SHP77 treated with DMSO at 0.1 percent for 48 hours (cell line): ENCODE results near the gene KCNAB1.
"Not testable (repeated sequence)": the region's sequence is repeated elsewhere in the genome, so short reads cannot be mapped to it uniquely, and the experiment has no call there.

Experiments used
- DNase-seq: peaks from one replicate; lab custom pipeline; 2025; lab: John Stamatoyannopoulos, UW

KCNAB1 gene

DNA sequence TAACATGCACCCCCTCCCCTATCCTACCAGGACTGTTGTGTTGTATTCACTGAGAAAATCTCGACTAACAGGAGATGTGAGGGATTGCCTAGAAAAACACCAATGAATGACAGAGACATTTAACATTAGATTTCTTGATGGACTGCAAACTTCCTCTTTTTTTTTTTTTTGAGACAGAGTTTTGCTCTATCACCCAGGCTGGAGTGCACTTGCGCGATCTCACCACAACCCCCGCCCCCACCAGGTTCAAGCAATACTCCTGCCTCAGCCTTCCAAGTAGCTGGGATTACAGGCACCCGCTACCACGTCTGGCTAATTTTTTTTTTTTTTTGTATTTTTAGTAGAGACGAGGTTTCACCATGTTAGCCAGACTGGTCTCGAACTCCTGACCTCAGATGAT, 17.0 kb downstream of the KCNAB1 start:
- not testable (repeated sequence) for DNase-seq

DNA sequence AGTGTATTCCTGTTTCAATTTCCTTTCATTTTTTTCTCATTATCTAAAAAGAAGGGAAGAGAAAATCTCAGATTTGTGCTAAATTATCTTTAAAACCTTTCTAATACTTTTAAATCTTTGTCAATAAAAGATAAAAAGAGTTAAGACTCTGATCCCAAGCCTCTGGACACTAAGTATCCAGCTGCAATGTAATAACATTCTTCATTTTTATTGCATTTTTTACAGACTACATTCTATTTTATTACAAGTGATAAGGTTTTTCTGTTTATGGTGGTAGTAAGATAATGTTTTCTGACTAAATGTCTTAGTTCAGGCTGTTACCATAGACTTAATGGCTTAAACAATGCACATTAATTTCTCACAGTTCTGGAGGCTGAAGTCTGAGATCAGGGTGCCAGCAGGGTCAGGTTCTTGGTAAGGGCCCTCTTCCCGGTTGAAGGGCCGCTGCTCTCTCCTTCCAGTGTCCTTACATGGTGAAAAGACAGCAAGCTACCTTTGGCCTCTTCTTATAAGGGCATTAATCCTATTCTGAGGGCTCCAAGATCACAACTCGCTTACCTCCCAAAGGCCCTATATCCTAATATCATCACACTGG, 19.7 kb downstream of the KCNAB1 start:
- no peak for DNase-seq

DNA sequence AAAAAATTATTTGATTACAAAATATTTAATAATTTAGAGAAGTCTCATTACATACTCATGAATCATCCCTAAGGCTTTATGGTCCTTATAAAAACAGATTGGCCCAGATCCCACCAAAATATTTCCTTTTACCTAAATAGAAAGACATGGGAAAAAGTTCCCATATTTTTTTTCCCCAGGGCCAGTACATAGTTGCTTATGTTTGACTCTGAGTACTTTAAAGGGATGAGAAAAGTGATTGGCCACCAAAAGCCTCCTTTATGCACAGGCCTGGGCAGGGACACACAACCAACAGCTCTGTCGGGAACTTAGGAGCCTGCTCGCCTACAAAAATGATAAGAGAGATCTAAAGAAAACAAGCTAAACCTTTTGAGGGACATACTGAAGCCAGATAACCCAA, 22.3 kb downstream of the KCNAB1 start:
- no peak for DNase-seq

DNA sequence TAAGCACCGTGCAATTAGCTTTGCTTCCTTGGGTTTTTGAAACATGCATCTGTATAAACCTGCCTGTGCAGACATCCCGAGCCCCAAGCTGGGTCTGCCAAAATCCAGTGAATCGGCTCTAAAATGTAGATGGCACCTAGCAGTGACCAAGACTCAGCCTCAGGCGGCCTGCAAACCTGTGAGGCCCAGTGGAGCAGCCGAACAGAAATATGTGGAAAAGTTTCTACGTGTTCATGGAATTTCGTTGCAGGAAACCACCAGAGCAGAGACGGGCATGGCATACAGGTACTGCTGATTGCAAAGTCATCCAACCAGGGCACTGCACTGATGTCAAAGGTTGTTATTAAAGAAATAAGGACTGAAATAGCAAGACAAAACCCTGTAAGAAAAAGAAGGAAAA, 22.8 kb downstream of the KCNAB1 start:
- no peak for DNase-seq

DNA sequence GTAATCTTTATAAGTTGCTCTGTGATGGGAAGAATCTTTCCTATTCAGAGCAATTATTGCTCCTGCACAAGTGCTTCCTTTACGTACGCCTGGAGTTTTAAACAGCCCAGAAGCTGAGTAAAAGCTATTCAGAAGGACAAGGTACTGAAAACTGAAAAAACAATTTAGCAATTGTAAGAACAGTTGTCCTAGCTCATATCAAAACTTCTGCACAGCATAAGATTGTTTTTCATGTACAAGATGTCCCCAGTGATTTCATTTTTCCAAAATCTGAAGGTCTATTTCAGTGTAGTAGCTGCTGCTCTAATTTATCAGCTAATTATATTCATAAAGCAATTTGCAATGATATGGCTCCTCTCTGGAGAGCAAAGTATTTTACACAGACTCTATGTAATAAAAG, 23.7 kb downstream of the KCNAB1 start:
- no peak for DNase-seq

DNA sequence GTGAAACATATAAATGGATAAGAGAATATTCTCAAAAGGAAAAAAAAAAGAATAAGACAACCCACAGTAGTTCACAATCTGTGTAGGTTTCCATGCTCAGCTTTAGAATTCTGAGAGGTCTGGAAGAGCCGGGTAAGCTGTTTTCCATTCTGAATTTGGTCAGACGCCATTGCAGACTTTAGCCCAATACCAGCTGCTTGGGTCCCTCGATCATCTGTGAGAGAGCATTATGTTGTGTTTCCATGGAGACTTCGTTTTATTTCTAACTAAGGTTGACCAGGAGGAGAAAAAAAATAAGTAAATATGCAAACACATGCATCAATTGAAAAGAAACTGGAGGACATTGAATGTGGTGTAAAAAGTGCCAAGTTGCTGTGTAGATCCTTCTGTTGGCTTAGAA, 25.5 kb downstream of the KCNAB1 start:
- no peak for DNase-seq

DNA sequence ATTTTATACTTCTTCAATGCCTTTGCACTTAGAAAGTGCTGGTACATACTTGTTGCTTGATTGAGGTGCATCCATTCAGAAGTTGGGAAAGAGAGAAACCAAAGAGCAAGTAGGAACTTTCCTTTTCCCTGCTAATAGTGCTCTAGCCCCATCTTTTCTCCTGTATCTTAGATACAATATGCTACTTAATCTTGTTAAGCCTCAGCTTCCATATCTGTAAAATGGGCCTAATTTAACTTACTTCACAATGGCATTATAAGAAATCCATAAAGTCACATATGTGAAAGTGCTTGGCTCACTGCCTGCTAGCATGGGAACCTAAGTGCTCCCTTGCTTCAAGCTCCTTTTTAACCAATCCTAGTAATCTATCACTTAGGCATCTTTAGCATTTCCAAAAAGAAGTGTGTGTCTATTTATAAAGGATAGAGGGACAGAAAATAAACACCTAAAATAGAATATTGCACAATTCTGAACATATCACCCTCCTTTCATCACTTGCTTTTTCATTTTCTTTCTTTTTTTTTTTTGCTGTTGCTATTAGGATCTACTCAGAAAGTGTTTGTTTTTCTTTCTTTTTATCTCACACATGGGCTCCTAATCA, 28.1 kb downstream of the KCNAB1 start:
- no peak for DNase-seq

DNA sequence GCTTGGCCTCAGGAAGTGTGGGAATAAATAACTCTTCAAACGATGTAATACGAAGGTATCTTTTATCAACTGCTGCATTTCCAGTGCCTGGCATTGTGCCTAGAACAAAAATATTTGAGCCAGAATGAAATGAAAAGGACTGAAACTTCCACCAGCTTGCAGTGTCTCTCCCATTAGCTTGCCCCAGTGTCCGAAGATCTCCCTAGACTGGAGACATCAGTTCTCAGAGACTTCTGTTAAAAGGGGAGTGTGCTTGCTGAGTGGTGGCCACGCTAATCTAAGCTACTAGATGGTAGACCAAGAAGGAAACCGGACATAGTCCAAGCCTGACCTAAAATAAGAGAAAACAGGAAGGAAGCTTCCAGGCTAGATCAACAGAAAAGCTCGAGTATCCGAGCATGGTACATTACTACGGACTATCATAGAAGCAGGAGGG, 28.6 kb downstream of the KCNAB1 start:
- no peak for DNase-seq

DNA sequence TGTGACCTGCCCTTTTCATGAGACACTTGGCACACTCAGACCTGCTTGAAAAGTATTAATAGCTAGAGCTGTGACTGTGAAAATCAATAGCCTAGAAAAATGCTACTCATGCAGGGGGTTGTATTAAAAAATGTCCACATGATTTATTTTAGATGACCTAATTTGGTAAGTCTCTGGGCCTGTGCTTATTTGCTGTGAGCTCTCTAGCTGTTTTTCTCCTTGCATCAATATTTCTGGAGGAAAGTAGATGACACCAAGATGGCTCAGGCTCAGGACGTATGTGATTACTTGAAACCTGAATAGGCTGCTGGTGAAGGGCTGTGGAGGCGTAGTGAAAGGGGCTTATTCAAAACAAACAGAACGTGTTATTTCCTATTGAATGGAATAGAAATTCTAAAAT, 29.5 kb downstream of the KCNAB1 start:
- DNase-seq = no peak

DNA sequence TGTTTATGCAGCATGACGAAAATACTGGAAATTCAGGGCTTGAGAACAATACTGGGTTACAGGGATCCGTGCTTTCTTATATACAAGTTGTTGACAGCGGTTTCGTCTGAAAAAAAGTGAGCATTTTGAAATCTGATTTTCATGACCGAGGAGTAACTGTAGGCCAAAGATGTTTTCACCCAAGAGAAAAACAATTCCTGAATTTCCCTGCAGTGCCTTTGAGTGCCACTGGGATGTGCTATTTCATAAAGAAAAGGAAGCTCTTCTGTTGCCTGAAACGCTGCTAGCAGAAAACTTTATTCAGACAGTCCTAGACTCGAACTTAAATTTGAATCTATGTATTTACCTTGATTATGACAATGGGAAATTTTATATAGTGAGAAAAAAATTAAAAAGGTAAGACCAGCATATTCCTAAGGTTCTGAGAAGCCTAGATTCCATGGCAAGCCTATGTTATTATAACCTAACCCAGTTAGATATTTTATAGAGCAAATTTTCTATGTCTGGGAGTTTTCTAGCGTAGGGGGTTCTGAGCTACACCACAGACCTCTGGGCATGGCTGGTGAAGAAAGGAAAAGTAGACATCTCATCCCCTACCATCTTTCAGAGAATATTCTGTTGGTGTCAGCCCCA, 30.2 kb downstream of the KCNAB1 start:
- peak; percentile 19 for DNase-seq

DNA sequence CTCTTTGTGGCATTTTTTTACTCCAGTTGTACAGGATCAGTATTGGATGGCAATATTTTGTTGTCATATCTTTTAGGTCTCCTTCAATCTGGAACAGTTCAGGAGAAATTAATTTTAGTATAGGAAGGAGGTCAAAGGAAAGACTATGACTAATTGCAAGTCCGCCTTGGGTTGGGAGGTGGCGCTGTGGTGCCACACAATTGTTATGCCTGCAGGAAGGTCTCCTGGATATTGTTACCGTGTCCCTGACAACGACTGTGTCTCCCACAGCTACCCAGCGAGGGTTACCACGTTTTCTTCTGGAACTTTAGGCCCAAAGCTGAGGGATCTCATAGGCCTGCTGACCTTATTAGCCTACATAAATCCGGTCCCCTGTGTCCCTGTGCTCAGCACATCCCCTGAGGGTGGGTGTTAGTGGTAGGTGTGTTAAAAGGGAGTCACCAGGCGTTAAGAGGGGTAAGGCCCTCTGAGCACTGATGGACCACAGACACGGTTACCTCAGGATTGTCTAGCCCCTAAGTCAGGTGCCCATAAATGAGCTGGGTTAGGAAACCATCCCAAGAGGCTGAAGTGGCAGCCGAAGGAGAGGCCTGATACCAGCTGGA, 31.5 kb downstream of the KCNAB1 start:
- DNase-seq = peak; percentile 65

DNA sequence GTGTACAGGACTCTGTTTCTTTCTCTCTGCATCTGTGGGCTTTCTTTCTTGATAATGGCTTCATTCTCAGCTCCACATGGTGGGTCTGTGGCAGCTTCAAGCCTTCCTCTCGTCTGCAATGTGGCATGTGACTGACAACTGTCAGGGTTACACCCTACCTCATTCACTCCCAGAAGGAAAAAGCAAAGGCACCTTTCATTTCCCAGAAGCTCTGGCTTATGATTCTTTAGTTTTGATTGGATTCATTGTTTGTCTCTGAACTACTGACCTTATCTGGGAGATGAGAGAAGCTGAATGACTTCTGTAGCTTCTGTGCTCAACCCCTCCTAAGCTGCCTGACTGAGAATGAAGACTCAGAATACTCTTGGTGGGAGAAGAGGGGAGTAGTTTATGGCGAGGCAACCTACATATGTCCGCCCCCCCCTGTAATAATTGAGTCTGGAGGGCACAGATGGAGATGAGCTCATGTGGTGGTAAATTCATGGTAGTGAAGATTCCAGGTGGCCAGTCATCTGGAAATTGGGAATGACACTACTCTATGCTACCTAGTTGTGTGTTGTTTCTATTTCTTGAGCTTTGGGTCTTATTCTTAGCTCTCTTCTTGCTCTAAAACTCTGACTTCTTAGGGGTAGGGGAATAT, 38.4 kb downstream of the KCNAB1 start:
- DNase-seq = no peak

DNA sequence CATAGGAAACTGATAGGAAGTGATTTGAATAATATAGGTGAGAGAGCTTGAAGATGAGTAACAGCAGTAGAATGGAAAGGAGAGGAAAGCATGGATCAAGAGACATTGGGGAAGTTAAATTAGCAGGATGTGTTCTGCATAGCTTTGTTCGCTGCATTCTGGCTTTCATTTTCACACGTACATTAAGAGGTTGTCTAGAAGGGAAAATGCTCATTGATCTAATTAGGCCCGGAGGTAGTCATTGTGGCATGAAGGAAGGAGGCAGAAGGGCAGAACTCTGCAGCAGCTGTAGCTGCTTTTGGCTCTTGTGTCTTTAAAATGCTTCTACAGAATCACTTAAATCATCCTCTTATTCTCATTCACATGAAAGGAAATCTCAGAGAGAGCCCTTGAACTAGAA, 40.3 kb downstream of the KCNAB1 start:
- no peak for DNase-seq

DNA sequence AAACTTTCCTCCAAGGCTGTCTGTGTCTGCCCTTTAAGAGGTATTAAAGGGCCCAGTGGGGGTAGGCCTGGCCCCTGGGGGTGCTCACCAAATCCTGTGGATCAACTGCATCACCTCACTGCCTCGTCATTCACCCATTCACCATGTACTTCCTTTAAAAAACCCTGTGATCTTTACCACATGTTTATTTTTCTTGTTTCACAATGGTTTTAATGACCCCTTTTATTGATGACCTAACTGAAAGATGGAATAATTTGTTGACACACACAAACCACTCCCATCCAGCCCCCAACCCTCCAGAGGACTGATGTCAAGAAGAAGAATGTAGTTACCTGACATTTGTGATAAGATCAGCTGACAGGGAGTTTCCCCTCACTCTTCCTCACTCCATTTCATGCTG, 40.8 kb downstream of the KCNAB1 start:
- no peak for DNase-seq

DNA sequence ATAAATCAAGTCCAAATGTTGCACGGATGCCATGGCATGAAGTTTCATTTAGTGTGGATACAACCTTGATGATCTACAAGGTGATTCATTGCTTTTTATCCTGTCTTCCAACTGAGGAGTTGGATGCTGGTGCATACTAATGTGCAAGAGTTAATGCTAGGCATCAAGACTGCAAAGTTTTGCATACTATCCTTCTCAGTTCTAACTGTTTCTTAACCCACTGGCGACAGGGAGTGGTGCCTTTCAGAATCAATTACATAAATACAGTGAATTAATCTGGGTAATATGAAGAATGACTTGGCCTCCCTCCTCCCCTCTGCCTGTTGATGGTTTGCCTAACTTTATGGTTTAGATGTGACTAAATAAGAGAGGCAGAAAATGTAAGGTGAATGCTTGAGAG, 43.5 kb downstream of the KCNAB1 start:
- no peak for DNase-seq

DNA sequence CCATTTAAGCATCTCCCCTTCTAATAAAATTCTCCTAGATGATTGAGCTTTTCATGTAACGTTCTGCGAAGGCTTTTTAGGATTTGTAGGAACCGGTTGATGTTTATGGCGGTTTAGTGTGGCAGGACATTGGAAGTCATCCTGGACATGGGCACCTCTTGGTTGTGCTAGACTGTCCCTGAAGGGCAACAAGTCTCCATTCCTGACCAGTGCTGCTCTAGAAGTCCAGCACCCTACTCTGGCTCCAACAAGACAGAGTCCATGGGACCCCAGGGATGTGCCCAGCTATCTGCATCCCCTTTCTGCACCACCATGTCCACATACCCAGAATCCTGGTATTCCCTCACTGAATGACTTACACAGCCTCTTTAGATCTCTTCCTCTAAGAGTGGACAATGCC, 46.4 kb downstream of the KCNAB1 start:
- DNase-seq = no peak

DNA sequence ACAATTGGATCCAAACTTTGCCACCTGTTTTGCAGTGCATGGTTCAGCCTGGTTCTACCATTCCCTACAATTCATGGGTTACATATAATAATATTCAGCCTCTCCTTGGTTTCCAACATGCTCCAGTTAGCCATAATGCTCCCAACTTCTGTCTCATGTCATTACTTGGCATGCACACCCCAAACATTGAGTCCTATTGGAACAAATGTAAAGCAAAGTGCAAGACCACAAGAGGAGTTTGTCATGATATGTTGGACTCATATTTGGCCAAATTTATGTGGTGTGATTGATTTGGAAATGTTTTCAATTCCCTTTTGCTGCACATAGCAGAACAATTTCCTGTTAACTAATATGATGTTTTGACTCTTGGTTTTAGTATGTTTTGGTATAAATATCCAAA, 50.2 kb downstream of the KCNAB1 start:
- DNase-seq = no peak

DNA sequence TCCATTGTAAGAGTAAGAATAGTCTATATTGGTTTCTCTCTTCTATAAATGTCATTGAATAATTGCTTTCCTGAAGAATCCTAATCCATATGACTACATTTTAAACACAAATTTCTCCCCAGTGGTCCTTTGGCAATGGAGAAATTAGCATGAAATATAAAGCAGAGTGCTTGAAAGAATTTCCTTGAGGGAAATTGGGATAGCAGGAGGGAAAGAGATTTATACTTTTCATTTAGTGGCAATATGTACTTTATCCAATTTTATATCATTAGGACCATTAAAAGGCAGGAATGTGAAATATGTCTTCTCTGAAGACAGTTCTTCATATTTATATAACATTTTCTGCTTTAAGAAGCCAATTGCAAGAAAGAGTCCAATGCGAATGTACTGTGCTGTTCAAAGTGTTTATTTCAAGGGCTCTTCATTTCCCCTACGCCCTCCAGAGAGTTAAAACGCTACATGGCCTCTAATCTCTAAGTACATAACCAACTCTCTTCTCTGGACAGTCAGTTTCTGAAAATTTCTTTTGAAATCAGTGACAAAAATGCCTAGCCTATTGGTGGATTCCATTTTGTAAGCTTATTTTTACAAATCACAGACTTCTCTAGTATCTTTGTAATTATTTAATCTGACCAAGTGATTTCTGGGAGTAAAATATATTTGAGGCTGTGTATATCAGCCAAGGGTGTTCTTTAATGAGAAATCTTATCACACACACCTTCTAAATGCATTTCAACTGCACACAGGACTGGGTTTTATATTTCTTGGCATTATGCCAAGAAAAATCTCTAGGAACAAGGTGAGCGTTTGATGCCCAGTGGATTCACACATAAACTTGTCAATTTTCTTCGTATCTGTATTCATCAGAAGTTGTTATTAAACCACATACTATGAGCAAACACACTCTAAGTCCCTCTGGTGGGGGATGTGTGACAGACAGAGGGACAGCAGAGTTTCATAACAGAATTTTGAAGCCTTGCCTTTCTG, 51.2 kb downstream of the KCNAB1 start:
- no peak for DNase-seq

DNA sequence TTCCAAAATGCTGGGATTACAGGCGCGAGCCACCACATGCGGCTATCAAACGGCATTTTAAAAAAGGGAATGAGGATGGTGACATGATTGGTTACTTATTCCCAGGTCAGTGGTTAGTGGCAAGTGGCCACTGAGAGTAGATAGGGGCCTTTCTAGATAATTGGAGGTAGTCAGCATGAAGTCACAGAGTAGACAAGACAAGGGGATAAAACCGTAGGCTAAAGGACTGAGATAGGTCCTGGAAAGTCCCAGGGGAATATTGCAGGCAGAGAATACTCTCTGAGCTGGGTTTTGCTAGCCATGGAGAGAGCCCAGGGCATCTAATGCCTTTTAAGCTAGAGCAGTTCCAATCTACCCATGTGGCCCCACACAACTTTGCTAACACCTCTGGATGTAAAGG, 52.2 kb downstream of the KCNAB1 start:
- DNase-seq = no peak

DNA sequence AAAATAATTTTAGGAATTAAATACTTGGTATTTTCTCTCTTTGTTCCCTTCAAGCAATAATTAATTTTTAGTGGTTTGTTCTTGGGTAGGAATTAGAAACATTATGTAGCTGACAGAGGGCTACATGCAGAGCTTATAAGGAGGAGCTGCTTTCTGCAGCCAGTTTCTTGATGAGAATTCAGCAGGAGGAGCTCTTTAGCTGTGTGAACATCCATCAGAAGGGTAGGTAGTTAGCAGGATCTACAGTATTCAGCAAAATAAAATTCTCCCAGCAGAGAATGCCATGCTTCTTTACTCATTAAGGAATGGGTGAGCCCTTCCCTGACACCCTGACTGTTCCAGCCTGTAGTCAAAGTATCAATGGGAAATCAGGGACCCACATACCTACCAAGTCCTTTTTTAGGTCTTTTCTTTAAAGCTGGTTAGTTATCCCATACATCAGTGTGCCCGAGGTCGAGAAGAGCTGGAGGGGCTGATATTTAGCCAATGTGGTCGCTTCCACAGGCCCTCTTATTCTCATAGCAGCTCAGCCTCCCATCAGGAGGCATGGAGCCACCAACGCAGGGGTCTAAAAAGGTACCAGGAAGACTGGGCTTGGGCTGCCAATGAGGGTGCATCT, 54.0 kb downstream of the KCNAB1 start:
- DNase-seq = peak; percentile 49

DNA sequence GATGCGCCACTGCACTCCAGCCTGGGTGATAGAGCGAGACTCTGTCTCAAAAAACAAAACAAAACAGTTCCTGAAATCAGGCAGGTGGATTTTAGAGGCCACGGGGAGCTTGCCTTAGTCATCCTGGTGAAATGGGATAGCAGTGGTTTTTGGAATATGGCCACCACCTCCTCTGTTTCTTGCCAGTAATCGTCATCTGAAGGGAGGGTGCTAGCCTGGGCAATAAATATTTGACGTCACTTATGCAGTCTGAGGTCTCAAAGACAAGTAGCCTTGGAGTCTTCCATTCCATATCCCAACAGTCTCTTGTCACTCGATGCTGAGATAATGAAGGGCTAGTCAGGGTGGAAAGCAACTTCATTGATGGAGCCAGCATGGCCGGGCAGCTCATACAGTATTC, 55.2 kb downstream of the KCNAB1 start:
- DNase-seq = peak; percentile 82
